Activated naive CD4-positive, alpha-beta T cell treated with anti-CD3 and anti-CD28 coated beads, Interleukin-2, amount 50 U/mL, for 16 hours (primary cell): ENCODE measurements around the gene ATP2A2.
"Not testable (repeated sequence)": the region's sequence is repeated elsewhere in the genome, so short reads cannot be mapped to it uniquely, and the experiment has no call there.

Experiments used
- DNase-seq: peaks from one replicate; pipeline ENCODE4 v3.0.0-alpha.2; 2020

ATP2A2 gene

GRCh38 chr12:110370732-110371231 is 89.7 kb downstream of the ATP2A2 start:
- no peak for DNase-seq

GRCh38 chr12:110371408-110372055 is 90.5 kb downstream of the ATP2A2 start:
- DNase-seq, result no peak

DNA sequence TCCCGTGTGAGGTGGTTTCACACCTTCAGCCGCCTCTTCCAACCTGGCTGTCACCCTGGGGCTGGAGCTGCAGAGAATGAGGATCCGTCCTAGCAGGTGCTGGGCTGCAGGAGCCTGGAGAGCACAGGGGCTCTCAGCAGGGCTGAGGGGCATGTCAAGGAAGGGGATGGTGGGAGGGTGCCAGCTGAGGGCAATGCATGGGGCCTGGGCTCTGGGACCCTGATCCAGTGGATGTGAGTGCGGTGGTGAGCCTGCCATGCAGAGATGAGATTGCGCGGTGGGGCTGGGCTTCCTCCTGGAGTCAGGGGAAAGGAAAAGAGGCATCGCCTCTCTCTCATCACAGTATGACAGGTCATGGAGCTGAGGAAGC is 91.0 kb downstream of the ATP2A2 start:
- DNase-seq, result no peak

DNA sequence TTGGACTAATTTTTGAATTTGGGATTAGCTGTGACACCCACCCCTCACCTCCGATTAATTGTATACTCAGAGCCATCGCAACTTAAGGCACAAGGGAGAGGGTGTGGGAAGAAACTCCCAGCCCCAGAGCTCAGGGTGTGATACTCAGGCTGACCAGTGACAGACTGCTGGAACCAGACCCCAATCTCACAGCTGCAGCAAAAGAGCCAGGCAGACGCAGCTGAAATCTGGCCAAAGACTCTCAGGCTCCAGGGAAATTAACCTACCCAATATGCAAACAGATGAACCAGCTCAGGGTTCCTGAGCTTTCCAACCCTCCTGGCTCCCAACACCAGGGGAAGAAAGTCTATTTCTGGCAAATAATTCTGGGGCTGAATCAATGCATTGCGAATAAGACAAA is 92.0 kb downstream of the ATP2A2 start:
- DNase-seq, result no peak

GRCh38 chr12:110373425-110373824 is 92.4 kb downstream of the ATP2A2 start:
- no peak for DNase-seq

DNA sequence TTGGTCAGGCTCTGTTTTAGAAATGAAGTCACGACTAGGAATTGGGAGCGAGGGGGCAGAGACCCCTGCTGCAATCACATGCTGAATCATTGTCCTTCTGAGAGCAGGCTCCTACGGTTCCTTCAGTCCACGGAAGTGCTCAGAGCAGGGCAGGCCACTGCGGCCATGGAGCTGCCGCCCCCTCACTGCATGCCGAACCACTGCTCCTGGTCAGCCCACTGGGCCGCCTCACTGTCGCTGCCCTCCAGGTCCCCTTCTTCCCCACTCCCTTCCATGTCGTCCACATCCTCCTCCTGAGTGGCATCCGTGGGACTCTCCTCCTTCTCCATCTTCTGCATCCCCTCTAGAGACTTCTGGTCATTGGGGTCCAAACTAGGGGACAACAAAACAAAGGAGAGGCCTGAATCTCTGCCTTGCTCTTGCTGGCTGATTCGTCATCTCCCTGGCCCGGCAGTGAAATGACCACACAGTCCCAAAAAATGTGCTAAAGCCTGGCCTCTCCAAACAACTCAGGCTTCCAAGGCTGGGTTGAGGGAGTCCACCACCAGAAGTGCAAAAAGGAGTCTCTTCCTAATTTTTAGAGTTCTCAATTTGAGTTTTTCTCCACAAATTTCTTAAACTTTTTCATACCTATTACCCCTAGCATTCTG is 93.0 kb downstream of the ATP2A2 start:
- no peak for DNase-seq

DNA sequence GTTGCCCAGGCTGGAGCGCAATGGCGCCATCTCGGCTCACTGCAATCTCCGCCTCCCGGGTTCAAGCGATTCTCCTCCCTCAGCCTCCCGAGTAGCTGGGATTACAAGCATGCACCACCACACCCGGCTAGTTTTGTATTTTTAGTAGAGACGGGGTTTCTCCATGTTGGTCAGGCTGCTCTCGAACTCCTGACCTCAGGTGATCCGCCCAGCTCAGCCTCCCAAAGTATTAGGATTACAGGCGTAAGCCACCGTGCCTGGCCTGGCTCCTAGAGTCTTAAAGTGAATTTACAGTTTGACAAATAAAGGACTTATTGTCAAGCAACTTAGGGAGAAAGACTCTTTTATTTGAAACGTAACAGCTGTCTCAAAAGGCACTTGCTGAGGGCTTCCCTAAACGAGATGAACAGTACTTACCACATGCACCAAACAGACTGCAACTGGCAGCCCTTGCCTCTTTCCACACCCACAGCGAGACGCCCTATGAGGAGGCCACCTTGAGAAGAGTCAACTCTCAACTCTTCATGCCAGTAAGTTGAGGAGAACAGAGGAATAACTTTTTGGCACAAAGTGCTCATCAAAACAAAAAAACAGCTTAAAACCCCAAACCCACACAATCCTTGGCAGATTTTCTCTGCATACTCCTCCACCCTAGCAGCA is 97.2 kb downstream of the ATP2A2 start:
- DNase-seq, result not testable (repeated sequence)

GRCh38 chr12:110379197-110379596 is 98.2 kb downstream of the ATP2A2 start:
- no peak for DNase-seq

GRCh38 chr12:110379631-110380030 is 98.6 kb downstream of the ATP2A2 start:
- DNase-seq, result no peak

DNA sequence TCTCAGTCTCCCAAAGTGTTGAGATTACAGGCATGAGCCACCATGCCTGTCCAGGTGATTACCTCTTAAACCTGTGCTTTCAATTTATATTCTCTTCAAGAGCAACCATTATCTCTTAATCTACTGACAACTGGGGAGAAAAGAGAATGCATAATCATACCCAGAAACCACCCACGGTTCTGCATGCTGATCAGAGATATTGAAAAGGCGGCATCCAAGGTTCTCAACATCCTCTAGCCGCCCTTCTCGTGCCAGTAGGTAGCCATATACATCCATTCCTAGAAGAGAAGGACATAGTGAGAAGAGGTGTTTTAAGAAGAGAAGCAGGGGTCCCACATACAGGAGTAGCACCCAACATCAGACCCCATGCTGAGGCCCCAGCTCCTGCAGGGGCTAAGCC is 101.6 kb downstream of the ATP2A2 start:
- no peak for DNase-seq
